ENCODE results near the gene MAGI2. TPM values are rescaled to one million over a fixed set of nuclear protein-coding genes. Genes with fewer than 3 reads are reported as not detected.

Gene MAGI2
- total RNA-seq, 3 donors from 2014 or later: 9.8 to 22.7 (median 20.2) TPM

DNA sequence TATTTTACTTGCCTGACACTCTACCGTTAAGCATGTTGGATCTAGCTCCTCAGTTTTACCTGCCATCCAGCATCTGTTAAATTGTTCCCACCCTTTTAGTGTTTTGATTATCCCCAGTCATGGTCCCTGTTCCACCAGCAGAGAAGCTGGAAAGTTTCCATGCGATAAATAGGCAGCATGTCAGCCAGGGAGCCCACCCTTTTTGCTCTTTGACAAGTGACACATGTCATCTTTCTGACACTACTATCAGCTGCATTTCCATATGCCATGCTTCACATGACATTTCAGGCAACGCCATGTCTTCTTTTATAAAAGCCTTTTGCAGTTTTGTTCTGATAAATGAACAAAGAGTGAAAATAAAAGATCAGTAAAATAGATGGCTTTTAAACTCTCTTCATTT is 310.8 kb downstream of the MAGI2 start:
- Histone ChIP-seq H3K4me3 (no peak overlapping the region), H3K27ac (no peak overlapping the region), H3K4me1 (no peaks in the 10 kb centered on the region), H3K9me3 (no peaks in the 10 kb centered on the region), H3K36me3 (no peaks in the 10 kb centered on the region), H3K27me3 (no peaks in the 10 kb centered on the region)
- DNase-seq (ENCODE audit: low spot score in 2 of 2): no peak
- intact Hi-C loops (cut with DNase I; ENCODE audit: low total_unique reads): no loop called here
- TF ChIP-seq POLR2A (IDR thresholded peaks at IDR 0.05): no peak
- no peak for TF ChIP-seq POLR2AphosphoS5 (IDR thresholded peaks at IDR 0.05)
- TF ChIP-seq CTCF (IDR thresholded peaks at IDR 0.05): no peak

DNA sequence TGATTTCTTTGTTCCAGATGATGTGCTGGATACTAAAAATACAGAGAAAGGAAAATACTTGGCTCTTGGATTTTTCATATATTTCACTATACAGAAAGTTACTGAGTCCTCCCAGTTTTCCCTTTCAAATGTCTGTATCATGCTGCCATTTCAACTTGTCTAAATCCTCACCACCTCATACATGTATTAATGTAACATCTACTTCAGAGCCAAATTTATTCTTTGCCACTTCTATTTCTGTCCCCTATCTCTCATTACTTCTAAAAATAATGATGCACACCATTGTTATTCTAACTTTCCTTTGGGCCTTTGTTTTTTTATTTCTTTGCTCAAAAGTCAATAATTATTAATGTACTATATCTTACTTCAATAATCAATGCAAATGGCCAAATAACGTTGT is 312.2 kb downstream of the MAGI2 start:
- H3K4me3 ChIP-seq: no peak overlapping the region
- H3K4me1 ChIP-seq: no peaks in the 10 kb centered on the region
- no peaks in the 10 kb centered on the region for H3K36me3 ChIP-seq
- no peak overlapping the region for H3K27ac ChIP-seq
- TF ChIP-seq POLR2AphosphoS5 (IDR thresholded peaks at IDR 0.05) (no peak), POLR2A (IDR thresholded peaks at IDR 0.05) (no peak), CTCF (IDR thresholded peaks at IDR 0.05) (no peak)
- intact Hi-C loops (cut with DNase I; ENCODE audit: low total_unique reads): no loop called here
- no peaks in the 10 kb centered on the region for H3K9me3 ChIP-seq
- DNase-seq (ENCODE audit: low spot score in 2 of 2): no peak
- H3K27me3 ChIP-seq: no peaks in the 10 kb centered on the region

GRCh38 chr7:79137942-79138341 is 315.5 kb downstream of the MAGI2 start:
- Histone ChIP-seq H3K4me3 (no peak overlapping the region), H3K9me3 (no peaks in the 10 kb centered on the region), H3K27me3 (no peaks in the 10 kb centered on the region), H3K4me1 (no peaks in the 10 kb centered on the region), H3K36me3 (no peaks in the 10 kb centered on the region), H3K27ac (no peak overlapping the region)
- intact Hi-C loops (cut with DNase I; ENCODE audit: low total_unique reads): no loop called here
- no peak for DNase-seq (ENCODE audit: low spot score in 2 of 2)
- TF ChIP-seq POLR2A (IDR thresholded peaks at IDR 0.05) (no peak), CTCF (IDR thresholded peaks at IDR 0.05) (no peak), POLR2AphosphoS5 (IDR thresholded peaks at IDR 0.05) (no peak)

- H3K27ac ChIP-seq: no peak overlapping the region
- no peaks in the 10 kb centered on the region for H3K27me3 ChIP-seq
- H3K9me3 ChIP-seq: no peaks in the 10 kb centered on the region
- no peak for DNase-seq (ENCODE audit: low spot score in 2 of 2)
- TF ChIP-seq CTCF (IDR thresholded peaks at IDR 0.05) (no peak), POLR2AphosphoS5 (IDR thresholded peaks at IDR 0.05) (no peak), POLR2A (IDR thresholded peaks at IDR 0.05) (no peak)
- H3K4me3 ChIP-seq: no peak overlapping the region
- intact Hi-C loops (cut with DNase I; ENCODE audit: low total_unique reads): no loop called here
- no peaks in the 10 kb centered on the region for H3K36me3 ChIP-seq
- H3K4me1 ChIP-seq: no peaks in the 10 kb centered on the region
These were observed 320.5 kb downstream of the MAGI2 start for GRCh38 chr7:79132844-79133451.

DNA sequence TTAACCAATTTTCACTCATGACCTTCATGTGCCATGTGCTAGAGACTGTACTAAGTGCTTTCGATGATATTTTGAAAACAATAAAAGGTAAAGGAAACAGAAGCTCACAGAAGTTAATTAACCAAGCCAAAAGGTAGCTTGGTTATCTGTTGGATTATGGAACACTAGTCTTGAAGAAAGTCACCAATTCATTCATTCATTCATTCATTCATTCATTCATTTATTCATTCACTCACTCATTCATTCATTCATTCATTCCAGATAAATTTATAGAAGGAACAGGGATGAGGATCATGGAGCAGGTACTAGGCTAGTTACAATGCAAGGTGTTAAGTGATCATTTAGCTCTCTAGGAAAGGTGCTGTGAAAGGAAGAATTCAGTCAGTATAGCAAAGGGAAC is 322.8 kb downstream of the MAGI2 start:
- Histone ChIP-seq H3K36me3 (no peaks in the 10 kb centered on the region), H3K9me3 (no peaks in the 10 kb centered on the region), H3K27ac (no peak overlapping the region), H3K27me3 (no peaks in the 10 kb centered on the region), H3K4me3 (no peak overlapping the region), H3K4me1 (no peaks in the 10 kb centered on the region)
- intact Hi-C loops (cut with DNase I; ENCODE audit: low total_unique reads): no loop called here
- TF ChIP-seq CTCF (IDR thresholded peaks at IDR 0.05): no peak
- no peak for TF ChIP-seq POLR2A (IDR thresholded peaks at IDR 0.05)
- TF ChIP-seq POLR2AphosphoS5 (IDR thresholded peaks at IDR 0.05): no peak
- no peak for DNase-seq (ENCODE audit: low spot score in 2 of 2)

All from breast epithelium (tissue), 4 donors.